HG02840 (cell line): ENCODE measurements around the gene TMEM40.
"Not testable (repeated sequence)": the region's sequence is repeated elsewhere in the genome, so short reads cannot be mapped to it uniquely, and the experiment has no call there.

Experiments
- ATAC-seq: cut with Tn5 transposase; IDR thresholded peaks from one replicate; pipeline ENCODE4 v1.9.1; 2021; ENCODE audit warnings: mild to moderate bottlenecking, moderate library complexity, moderate number of reproducible peaks; ENCODE audit not compliant: unreplicated experiment, low FRiP score

The TMEM40 gene, protein sequence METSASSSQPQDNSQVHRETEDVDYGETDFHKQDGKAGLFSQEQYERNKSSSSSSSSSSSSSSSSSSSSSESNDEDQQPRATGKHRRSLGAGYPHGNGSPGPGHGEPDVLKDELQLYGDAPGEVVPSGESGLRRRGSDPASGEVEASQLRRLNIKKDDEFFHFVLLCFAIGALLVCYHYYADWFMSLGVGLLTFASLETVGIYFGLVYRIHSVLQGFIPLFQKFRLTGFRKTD

DNA sequence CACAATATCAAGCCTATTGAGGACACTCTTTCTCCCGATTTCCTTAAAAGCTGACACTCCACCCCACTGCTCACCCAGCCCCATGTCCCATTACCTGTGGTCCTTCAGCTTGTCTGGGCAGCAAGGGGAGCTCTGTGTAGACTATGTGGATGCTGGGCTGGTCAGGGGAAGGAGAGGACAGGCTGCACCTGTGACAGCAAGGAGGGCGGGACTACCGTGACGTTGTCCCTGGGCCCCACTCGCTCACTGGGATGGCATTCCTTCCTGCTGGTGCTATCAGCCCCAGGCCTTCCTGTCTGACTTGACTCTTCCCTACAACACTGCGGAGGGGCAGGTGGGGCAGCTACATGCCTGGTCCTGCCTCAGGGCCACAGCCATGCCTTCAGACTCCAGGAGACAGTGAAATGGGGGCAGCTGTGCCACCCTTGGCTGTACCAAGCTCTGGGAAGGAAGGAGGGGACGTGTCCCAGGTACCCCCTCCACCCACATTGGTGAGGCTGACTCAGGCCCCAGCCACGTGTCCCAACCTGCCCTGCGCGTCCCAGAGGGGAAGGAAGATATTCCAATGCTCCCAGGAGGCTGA is at the start of gene TMEM40:
Gene TMEM40 (minus strand): TSS at position 163 of the 583 bp plus-strand sequence. CDS start 9,427 bp downstream, outside the sequence.
- ATAC-seq, result no peak

DNA sequence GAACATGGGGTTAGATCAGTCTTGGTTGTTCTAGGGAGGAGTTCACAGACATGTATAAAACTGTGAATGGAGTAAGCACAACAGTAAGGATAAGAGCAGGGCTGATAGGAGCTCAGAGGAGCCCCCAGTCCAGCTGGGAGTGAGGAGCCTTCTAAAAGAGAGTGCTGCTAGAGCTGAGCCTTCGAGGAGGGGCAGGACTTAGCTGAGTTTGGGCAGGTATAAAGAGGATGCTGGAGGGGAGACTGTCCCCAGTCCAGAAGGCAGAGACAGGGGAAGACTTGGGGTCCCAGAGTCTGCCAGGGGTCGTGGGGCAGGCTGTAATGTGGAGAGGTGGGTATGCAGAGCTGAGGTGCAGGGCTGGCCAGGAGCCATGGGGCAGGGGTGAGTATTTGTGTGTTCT is 49.5 kb upstream of the TMEM40 start:
- no peak for ATAC-seq

DNA sequence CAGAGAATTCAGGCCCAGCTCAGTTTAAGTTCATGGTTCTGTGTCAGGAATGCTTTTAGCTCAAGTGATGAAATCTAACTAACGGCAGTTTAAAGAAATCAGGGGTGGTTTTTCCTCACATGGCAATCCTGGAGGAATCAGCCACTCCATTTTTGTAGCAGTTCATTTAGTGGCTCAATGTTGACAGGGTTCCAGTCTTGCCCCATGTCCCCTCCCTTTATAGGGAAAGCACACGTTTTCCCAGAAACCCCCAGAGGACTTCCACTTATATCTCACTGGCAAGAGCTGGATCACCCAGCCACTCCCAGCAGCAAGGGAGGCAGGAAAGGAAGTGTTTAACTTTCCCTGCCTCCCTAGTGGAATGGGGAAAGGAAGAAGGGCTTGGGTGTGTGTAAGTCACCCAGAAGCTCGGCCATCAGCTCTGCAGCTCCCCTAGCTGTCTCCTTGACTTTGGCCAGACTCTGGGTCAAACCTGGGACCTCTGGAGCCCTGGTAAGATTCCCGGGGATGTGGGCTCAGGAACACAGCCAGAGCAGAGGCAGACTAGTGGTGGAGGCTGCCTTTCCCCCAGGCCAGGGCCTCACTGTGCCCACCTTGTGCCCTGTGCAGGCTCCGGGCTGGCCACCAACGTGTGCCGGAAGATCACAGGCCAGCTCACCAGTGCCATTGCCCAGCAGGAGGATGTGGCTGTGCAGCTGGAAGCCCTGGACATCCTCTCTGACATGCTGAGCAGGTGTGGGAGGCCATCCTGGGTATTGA is 48.7 kb upstream of the TMEM40 start:
- no peak for ATAC-seq

DNA sequence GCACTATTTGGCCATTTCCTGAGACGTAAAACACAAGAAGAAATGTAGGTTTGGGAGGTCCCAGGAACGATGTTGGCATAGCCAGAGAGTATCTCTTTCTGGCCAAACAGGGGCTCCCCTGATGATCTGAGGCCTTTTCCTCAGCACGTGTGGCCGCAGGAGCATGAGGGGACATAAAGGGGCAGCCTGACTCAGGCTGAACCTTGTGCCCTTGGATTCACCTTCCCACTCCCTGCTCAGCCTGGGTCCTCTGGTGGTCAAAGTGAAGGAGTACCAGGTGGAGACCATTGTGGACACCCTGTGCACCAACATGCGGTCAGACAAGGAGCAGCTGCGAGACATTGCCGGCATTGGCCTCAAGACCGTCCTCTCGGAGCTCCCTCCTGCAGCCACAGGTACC is 48.0 kb upstream of the TMEM40 start:
- ATAC-seq, result no peak

DNA sequence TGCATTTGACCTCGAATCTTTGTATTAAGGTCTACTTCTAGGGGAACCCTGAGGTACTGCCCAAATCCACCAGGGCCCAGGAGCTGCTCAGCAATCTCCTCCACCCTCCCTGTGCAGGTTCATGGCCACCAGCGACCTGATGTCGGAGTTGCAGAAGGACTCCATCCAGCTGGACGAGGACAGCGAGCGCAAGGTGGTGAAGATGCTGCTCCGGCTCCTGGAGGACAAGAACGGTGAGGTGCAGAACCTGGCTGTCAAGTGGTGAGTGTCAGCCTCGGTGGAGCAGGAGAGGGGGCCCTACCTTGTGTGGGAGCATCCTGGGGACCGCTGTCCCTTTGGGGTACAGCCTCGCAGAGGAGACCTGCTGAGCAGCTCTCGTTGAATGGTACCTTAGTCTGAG is 44.3 kb upstream of the TMEM40 start:
- no peak for ATAC-seq

DNA sequence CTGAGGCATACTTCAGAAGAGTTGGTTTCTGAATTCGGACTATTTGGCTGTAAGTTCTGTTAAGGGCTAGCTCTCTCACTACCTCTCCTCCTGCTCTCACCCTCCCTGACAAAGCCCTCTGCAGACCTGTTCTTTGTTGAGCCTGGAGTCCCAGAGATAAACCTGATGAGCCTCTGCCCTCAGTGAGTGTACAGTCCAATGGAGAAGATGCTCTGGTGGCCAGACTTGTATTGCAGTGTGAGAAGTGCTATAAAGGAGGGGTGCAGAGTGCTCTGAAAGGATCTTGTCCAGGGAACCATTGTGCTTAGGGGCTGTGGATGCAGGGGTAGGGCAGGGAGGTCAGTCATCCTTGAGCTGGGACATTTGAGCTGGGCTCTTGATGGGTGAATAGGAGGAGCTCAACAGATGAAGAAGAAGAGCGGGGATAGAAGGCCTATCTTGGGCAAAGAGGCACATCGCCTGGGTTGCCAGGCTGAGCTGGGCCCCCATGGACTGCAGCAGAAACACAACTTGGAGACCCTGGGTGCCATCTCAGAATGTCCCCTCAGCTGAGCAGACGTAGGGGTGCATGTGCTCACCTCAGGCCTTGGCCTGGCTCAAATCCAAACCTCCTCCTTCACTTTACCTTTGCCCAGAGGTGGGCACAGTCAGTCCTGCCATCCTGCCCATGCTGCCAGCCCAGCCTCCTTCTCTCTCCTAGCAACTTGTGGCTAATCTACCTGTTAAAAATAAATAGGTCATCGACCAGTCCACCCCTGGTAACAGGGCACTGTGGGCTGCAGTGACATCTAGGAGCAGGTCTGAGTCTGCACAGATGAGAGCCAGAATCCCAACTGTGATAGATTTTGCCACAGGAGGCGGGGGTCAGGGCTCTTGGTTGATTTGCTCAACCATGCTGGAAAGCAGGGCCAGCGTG is 40.7 kb upstream of the TMEM40 start:
- ATAC-seq, result no peak

DNA sequence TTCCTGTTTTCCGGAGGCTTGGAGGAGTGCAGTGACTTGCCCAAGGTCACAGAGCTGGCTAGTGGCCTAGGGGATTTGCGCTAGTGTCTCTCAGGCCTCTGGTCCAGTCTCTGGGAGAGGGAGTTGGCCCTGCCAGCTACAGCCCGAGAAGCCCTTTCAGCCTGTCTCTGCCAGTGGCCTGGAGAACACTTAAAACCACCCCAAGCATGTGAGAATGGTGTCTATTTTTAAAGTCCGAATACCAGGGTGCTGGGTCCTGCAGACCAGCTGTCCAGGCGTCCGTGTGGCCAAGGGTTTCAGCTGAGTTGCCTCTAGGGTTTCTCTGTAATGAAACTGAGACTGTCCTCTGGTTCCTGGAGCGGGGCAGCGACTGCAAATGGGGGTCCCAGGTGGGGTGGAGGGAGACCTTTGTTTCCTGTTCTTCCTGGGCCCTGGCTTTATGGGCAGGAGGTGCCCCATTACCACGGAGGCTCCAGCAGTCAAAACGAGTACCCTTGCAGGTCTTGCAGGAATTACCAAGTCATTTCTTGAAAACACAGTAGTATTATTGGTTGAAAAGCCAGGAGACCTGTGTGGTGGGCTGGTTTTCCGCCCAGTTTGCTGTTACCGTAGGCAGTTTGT is 39.6 kb upstream of the TMEM40 start:
- ATAC-seq, result no peak

DNA sequence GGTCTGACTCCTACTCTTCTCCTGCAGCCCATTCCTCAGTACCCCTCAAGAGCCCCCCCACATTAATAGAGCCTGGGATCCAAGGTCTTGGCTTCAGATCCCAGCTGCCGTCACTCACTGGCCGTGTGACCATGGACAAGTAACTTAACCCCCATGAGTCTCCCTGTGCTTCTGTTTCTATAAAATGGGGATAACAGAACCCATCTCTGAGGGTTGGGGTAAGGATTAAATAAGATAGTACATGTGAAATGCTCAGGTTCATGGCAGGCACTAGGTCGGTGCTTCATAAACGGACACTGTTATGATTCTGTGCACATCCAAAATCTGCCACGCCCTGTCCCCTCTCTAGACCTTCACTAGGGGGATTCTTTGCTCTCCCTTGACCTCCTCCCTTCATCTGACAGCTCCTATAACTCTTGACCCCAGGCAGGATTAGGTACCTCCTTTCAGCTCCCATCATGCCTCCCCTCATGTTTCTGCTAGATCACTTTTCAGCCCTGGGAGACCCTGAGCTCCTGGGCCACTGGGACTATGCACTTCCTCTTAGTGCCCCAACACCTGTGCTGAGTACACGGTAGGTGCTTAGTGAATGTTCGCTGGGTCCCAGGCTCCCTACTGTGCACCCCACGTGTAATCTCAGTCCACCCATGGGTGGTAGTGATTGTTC is 39.0 kb upstream of the TMEM40 start:
- ATAC-seq, result no peak

DNA sequence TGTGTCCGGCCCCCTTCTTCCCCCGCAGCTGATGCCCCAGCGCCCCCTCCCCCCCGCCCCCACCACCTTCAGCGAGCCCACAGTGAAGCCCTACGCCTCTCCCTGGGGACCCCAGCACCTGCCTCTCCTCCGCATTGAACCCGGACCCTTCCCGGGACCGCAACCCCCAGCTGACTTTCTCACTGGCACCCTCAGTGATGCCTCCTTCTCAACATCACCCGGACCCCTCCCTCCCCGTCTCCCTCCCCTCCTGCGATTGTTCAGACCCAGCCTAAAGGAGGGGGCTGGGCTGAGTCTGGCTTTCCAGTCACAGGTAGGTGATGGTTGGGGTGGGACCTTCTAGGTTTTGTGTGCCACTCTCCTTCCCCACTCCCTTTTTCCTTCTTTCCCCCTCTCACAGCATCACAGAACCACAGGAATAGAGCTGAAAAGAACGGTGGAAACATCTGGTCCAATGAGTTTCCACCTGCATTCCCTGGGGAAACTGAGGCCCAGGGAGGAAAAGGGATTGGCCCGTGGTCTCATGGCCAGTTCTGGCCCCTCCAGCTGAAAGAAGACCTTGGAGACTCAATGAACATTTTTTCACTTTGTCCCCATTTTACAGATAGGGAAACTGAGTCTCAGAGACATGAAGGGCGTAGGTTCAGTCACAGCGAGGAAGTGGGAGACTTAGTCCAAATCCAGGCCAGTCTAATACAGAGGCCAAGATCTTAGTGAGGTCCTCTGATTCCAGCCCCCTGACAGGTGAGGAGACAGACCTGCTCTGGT is 38.2 kb upstream of the TMEM40 start:
- no peak for ATAC-seq

DNA sequence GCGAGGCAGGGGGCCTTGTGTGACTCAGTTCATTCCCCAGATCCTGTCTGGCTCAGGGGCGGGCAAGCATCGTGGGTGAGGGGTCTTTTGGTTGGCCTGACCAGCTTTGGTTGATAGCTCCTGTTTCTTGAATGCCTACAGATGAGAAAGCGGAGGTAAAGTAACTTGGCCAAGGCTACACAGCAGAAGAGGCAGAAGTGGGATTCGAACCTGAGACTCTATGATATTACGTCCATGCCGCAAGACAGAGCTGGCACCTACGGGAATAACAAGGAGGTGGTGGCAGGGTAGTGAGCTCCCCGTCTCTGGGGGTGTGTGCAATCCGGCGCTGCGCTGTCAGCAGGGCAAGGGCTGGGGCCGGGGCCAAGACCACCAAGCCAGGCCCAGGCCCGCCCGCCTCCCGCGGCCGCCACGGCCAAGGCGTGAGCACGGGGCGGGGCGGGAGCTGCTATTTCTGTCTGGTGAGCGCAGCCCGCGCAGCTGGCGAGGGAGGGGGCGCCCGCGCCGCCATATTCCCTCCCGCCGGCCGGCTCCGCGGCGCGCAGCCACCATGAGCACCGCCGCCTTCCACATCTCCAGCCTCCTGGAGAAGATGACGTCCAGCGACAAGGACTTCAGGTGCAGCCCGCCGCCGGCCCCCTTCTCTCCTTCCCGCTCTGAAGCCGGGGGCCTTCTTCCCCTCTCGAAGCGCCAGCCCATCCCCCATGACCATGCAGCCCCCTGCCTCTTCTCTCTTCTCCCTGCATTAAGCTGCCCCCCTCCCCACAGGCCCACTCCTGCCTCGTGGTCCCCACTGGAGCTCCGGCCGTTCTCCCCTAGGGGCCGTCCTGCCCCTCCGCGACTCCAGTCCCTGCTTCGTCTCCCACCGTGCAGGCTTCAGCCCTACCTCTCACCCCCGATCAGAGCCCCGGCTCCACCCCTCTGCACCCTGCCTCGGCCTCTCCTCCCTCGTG is 37.4 kb upstream of the TMEM40 start, which contains the start of gene CAND2:
Gene CAND2 (plus strand): TSS at position 510 of the 953 bp plus-strand sequence. CDS start 41 bp downstream, at position 551.
- no peak for ATAC-seq

DNA sequence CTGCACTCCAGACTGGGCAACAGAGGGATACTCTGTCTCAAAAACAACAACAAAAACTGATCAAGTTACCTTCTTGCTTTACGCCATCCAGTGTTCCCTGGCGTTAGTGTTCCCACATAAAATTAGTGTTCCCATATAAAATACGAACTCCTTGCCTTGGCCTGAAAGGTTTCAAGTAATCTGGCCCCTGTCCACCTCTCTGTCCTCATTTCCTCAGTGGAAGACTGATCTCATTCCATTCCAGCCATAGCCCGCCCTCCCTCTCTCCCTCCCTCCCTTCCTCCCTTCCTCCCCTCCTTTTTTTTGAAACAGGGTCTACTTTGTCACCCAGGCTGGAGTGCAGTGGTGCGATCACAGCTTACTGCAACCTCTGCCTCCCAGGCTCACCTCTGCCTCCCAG is 34.6 kb upstream of the TMEM40 start:
- ATAC-seq, result no peak

DNA sequence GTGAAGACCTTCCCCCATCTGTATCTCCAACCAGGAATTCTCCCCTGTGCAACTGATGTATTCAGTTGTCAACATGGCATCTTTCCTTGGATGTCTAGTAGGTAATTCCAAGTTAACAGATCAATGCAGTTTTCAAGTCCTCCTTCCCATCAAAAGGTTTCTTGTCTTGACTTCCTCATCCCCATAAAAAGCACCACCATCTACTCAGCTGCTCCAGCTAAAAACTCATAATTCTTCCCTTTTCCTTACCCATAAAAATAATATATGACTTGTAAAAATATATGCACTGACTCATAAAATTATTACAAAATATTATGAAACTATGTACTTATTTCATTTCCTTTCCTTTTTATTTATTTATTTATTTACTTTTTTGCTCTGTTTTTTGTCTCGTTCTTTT is 32.4 kb upstream of the TMEM40 start:
- ATAC-seq, result no peak

DNA sequence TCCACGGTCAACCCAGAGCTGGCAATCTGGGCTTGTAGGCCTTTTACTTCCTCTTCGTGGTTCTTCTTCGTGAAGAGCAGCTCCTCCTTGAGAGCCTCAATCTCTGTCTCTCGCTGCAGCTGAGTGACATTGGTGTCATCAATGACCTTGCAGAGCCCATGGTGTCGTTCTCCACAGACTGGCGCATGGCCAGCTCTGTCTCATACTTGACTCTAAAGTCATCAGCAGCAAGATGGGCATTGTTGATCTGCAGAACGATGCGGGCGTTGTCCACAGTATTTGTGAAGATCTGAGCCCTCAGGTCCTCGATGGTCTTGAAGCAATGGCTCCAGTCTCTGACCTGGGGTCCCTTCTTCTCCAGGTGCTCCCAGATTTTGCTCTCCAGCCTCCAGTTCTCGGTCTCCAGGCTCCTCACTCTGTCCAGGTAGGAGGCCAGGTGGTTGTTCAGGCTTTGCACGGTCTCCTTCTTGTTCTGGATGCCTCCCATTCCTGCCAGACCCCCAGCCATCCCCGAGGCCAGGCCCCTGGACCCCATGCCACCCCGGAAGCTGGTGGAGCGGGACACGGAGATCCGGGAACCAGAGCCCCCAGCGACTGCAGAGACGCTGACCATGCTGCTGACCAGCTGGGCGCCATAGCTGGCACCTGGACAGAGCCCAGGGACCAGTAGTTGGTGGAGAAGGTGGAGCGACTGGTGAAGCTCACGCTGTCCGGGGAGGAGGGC is 29.1 kb upstream of the TMEM40 start:
- not testable (repeated sequence) for ATAC-seq

DNA sequence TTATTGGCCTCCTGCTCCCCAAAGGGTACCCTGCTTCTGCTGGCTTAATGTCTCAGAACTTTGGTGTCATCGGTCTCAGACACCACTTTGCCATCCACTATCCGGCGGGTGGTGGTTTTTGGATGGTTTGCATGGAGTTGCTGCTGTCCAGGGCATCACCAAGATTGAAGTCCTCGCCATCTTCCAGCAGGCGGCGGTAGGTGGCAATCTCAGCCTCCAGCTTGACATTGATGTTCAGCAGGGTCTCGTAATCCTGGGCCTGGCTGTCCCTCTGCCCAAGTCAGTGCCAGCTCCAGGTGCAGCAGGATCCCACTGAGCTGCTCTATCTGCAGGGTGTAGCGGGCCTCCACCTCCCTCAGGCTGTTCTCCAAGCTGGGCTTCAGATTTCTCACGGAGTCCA is 28.3 kb upstream of the TMEM40 start:
- not testable (repeated sequence) for ATAC-seq

DNA sequence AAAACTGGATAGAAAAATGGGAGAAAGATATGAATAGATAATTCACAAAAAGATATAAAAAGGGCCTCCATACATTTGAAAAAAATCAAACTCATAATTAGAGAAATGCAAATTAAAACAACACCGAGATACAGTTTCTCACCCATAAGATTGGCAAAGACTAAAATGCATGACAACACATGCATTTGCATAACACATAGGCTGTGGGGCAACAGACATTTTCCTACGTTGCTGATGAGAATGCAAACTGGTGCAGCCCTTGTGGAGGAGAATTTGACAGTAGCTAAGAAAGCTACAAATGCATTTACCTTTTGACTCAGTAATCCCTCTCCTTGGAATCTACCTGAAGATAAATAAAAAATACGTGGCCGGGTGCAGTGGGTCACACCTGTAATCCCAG is 26.0 kb upstream of the TMEM40 start:
- ATAC-seq, result no peak

DNA sequence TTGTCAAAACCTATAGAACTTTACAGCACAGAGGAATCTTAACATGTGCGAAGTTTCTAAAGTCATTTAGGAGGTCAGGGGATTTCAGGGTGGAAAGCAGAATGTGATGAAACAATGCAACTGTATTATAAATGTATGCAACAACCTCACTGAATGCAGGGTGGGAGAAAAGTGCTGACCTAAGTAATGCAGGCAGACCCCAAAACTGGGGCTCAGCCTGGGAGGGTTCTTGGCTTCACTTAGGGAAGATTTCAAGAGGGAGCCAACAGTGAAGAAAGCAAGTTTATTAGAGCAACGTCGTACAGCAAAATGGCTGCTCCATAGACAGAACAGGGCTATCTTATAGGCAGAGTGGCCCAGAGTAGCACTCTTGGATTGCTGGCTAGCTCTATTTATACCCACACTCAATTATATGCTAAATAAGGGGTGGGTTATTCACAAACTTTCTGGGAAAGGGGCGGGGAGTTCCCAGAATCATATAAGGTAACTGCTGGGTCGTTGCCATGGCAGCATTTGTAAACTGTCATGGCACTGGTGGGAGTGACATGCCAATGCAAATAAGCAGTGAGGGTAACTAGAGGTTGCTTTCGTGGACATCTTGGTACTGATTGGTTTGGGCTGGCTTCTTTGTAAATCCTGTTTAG is 23.2 kb upstream of the TMEM40 start:
- no peak for ATAC-seq

DNA sequence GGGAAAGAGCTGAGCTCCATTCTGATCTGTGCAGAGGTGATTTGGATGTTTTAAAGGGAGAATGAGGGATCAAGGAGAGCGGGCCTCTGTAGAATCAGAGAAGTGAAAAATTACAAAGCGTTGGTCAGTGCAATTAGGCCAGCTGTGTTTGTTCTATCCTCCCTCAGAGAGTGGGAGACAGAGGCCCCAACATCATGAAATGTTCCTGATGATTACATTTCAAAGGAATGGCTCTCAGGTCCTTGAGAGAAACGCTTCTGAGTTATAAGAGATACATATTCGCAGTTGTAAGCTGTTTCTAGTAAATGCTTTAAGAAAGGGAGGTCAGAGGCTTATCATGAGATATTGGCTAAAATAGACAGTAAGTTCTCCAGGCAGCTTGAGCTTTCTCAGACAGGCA is 21.7 kb upstream of the TMEM40 start:
- ATAC-seq, result no peak
